ENCODE data around the gene CPEB3. TPM values are rescaled to one million over a fixed set of nuclear protein-coding genes. Genes with fewer than 3 reads are reported as not detected.

Gene CPEB3
- total and polyA plus RNA-seq, 9 of the 15 experiments (the other 6 are each of a cell fraction or from before 2014, with no cell fraction given) = 0.15 to 1.2 (median 0.51) TPM

DNA sequence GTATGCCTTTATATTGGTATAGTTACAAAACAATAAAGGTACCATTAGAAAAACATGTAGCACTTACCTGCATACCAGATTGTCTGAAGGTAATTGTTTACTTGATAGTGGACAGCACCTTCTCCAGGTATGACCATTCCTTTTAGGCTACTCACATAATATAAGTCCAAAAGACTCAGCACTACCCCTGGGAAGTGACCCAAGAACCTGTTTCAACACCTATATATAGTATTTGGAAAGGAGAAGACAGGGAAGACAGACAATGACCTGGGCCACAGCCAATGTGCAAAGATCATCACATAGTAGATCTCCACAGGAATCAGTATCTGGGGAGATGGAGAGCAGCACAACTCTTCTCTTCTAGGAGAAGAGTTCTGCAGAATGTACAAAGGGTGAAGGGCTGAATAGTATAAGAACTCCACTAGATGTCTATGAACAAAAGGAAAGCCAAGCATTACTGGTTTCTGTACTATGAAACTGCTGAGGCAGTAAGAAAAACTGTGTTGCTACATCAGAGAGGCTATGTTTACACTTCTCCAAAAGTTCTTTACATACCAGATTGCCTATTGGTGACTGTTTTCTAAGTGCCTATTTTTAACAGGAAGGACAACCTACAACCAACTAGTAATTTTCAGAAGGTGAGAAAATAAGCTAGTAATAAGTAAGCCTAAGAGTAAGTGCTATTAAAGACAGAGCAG, 208.1 kb downstream of the CPEB3 start:
- ATAC-seq (no peak), FAIRE-seq (no peak), DNase-seq (ENCODE audit: extremely low read depth in 1 of 4, low spot score in 3 of 4) (no peak)
- Histone ChIP-seq H3K79me2 (ENCODE audit: control insufficient read depth, insufficient read depth, low read length) (no peaks in the 10 kb centered on the region), H3K27ac (ENCODE audit: extremely low read depth, low read depth, low read length) (no peak overlapping the region), H3K9me3 (replicated peaks; ENCODE audit: control insufficient read depth, insufficient read depth, low read depth, low read length) (no peaks in the 10 kb centered on the region), H2AFZ (ENCODE audit: low read depth, low read length) (no peak overlapping the region), H3K4me3 (no peak overlapping the region), H3K36me3 (ENCODE audit: control insufficient read depth, insufficient read depth, low read length) (no peaks in the 10 kb centered on the region), H4K20me1 (replicated peaks; ENCODE audit: control insufficient read depth, insufficient read depth, low read length) (no peaks in the 10 kb centered on the region), H3K4me1 (replicated peaks in 1 of 2; ENCODE audit: control insufficient read depth in 2 of 2, insufficient read depth in 2 of 2, low read length in 2 of 2) (no peaks in the 10 kb centered on the region), H3K9me1 (ENCODE audit: control insufficient read depth, insufficient read depth, low read length) (no peaks in the 10 kb centered on the region), H3K4me2 (ENCODE audit: insufficient read depth, low read length) (no peak overlapping the region), H3K27me3 (ENCODE audit: control insufficient read depth in 2 of 2, insufficient read depth in 2 of 2, low read length in 2 of 2) (no peaks in the 10 kb centered on the region), H3K9ac (ENCODE audit: insufficient read depth in 1 of 2, low read depth in 2 of 2, low read length in 2 of 2) (no peak overlapping the region)
- ChIA-PET CTCF (ENCODE audit: low intra/inter-chr PET ratio) (no interaction called here), POLR2A (no interaction called here)
- in situ Hi-C loops (cut with MboI) (loop anchor here (25.0 kb wide), 1 partner anchor 205 kb away; the partner anchor contains the start of genes CPEB3 and MARCHF5), intact Hi-C loops (cut with micrococcal nuclease) (loop anchor here (10.0 kb wide), 1 partner anchor 122 kb away; no protein-coding TSS in a partner anchor)
- no TSS peak for BruUV-seq (replicated peaks)
- TF ChIP-seq, protein P1, sequence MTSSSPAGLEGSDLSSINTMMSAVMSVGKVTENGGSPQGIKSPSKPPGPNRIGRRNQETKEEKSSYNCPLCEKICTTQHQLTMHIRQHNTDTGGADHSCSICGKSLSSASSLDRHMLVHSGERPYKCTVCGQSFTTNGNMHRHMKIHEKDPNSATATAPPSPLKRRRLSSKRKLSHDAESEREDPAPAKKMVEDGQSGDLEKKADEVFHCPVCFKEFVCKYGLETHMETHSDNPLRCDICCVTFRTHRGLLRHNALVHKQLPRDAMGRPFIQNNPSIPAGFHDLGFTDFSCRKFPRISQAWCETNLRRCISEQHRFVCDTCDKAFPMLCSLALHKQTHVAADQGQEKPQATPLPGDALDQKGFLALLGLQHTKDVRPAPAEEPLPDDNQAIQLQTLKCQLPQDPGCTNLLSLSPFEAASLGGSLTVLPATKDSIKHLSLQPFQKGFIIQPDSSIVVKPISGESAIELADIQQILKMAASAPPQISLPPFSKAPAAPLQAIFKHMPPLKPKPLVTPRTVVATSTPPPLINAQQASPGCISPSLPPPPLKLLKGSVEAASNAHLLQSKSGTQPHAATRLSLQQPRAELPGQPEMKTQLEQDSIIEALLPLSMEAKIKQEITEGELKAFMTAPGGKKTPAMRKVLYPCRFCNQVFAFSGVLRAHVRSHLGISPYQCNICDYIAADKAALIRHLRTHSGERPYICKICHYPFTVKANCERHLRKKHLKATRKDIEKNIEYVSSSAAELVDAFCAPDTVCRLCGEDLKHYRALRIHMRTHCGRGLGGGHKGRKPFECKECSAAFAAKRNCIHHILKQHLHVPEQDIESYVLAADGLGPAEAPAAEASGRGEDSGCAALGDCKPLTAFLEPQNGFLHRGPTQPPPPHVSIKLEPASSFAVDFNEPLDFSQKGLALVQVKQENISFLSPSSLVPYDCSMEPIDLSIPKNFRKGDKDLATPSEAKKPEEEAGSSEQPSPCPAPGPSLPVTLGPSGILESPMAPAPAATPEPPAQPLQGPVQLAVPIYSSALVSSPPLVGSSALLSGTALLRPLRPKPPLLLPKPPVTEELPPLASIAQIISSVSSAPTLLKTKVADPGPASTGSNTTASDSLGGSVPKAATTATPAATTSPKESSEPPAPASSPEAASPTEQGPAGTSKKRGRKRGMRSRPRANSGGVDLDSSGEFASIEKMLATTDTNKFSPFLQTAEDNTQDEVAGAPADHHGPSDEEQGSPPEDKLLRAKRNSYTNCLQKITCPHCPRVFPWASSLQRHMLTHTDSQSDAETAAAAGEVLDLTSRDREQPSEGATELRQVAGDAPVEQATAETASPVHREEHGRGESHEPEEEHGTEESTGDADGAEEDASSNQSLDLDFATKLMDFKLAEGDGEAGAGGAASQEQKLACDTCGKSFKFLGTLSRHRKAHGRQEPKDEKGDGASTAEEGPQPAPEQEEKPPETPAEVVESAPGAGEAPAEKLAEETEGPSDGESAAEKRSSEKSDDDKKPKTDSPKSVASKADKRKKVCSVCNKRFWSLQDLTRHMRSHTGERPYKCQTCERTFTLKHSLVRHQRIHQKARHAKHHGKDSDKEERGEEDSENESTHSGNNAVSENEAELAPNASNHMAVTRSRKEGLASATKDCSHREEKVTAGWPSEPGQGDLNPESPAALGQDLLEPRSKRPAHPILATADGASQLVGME (CRISPR knock-in tag; IDR thresholded peaks at IDR 0.05) = no peak
- TF ChIP-seq, protein P2, sequence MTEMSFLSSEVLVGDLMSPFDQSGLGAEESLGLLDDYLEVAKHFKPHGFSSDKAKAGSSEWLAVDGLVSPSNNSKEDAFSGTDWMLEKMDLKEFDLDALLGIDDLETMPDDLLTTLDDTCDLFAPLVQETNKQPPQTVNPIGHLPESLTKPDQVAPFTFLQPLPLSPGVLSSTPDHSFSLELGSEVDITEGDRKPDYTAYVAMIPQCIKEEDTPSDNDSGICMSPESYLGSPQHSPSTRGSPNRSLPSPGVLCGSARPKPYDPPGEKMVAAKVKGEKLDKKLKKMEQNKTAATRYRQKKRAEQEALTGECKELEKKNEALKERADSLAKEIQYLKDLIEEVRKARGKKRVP (CRISPR knock-in tag; IDR thresholded peaks at IDR 0.05) = no peak
- TF ChIP-seq NR2C1 (IDR thresholded peaks at IDR 0.05) (no peak), NR2C1 (tag; IDR thresholded peaks at IDR 0.05) (no peak), ZNF143 (CRISPR knock-in tag; IDR thresholded peaks at IDR 0.05) (no peak), RHOXF2B (CRISPR knock-in tag; conservative IDR thresholded peaks at IDR 0.05) (no peak), TARDBP (IDR thresholded peaks at IDR 0.05) (no peak), ZNF133 (CRISPR knock-in tag; IDR thresholded peaks at IDR 0.05) (no peak)
- TF ChIP-seq, protein P3, sequence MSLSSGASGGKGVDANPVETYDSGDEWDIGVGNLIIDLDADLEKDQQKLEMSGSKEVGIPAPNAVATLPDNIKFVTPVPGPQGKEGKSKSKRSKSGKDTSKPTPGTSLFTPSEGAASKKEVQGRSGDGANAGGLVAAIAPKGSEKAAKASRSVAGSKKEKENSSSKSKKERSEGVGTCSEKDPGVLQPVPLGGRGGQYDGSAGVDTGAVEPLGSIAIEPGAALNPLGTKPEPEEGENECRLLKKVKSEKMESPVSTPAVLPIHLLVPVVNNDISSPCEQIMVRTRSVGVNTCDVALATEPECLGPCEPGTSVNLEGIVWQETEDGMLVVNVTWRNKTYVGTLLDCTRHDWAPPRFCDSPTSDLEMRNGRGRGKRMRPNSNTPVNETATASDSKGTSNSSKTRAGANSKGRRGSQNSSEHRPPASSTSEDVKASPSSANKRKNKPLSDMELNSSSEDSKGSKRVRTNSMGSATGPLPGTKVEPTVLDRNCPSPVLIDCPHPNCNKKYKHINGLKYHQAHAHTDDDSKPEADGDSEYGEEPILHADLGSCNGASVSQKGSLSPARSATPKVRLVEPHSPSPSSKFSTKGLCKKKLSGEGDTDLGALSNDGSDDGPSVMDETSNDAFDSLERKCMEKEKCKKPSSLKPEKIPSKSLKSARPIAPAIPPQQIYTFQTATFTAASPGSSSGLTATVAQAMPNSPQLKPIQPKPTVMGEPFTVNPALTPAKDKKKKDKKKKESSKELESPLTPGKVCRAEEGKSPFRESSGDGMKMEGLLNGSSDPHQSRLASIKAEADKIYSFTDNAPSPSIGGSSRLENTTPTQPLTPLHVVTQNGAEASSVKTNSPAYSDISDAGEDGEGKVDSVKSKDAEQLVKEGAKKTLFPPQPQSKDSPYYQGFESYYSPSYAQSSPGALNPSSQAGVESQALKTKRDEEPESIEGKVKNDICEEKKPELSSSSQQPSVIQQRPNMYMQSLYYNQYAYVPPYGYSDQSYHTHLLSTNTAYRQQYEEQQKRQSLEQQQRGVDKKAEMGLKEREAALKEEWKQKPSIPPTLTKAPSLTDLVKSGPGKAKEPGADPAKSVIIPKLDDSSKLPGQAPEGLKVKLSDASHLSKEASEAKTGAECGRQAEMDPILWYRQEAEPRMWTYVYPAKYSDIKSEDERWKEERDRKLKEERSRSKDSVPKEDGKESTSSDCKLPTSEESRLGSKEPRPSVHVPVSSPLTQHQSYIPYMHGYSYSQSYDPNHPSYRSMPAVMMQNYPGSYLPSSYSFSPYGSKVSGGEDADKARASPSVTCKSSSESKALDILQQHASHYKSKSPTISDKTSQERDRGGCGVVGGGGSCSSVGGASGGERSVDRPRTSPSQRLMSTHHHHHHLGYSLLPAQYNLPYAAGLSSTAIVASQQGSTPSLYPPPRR (CRISPR knock-in tag; IDR thresholded peaks at IDR 0.05; ENCODE audit: borderline replicate concordance) = no peak
- TF ChIP-seq, protein P4, sequence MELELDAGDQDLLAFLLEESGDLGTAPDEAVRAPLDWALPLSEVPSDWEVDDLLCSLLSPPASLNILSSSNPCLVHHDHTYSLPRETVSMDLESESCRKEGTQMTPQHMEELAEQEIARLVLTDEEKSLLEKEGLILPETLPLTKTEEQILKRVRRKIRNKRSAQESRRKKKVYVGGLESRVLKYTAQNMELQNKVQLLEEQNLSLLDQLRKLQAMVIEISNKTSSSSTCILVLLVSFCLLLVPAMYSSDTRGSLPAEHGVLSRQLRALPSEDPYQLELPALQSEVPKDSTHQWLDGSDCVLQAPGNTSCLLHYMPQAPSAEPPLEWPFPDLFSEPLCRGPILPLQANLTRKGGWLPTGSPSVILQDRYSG (tag; conservative IDR thresholded peaks at IDR 0.05; ENCODE audit: low read depth) = no peak

Data from K562 (cell line).